ENCODE data around the gene RNF213. TPM values are rescaled to one million over a fixed set of nuclear protein-coding genes. Genes with fewer than 3 reads are reported as not detected.

RNF213 gene
- total RNA-seq, 2 experiments from 2014 or later = 787 to 849 TPM

GRCh38 chr17:80444644-80444979, 184.0 kb downstream of the RNF213 start:
- no peak for DNase-seq
- ChIA-PET POLR2A (no interaction called here), CTCF (no interaction called here)
- Mint-ChIP-seq H3K9me3 (no peaks in the 10 kb centered on the region), H3K4me3 (no peak overlapping the region), H3K36me3 (ENCODE audit: low read depth) (no peaks in the 10 kb centered on the region), H3K27ac (no peak overlapping the region), H3K27me3 (peaks cover 3% of the 10 kb centered on the region), H3K4me1 (no peaks in the 10 kb centered on the region)

GRCh38 chr17:80445007-80445725, 184.5 kb downstream of the RNF213 start:
- Mint-ChIP-seq H3K4me1 (no peaks in the 10 kb centered on the region), H3K27me3 (peaks cover 3% of the 10 kb centered on the region), H3K27ac (no peak overlapping the region), H3K36me3 (ENCODE audit: low read depth) (no peaks in the 10 kb centered on the region), H3K9me3 (no peaks in the 10 kb centered on the region), H3K4me3 (no peak overlapping the region)
- DNase-seq = no peak
- ChIA-PET POLR2A (interaction anchor here (1.5 kb wide), 1 partner anchor 9 kb away, joined by 3 read pairs; no protein-coding TSS in a partner anchor), CTCF (no interaction called here)

GRCh38 chr17:80445726-80446110, 185.1 kb downstream of the RNF213 start:
- peaks cover 3% of the 10 kb centered on the region for H3K27me3 Mint-ChIP-seq
- DNase-seq = no peak
- H3K36me3 Mint-ChIP-seq (ENCODE audit: low read depth) = no peaks in the 10 kb centered on the region
- no peaks in the 10 kb centered on the region for H3K9me3 Mint-ChIP-seq
- ChIA-PET POLR2A (interaction anchor here (1.5 kb wide), 1 partner anchor 9 kb away, joined by 3 read pairs; no protein-coding TSS in a partner anchor), CTCF (no interaction called here)
- H3K27ac Mint-ChIP-seq = no peak overlapping the region
- H3K4me3 Mint-ChIP-seq = no peak overlapping the region
- no peaks in the 10 kb centered on the region for H3K4me1 Mint-ChIP-seq

GRCh38 chr17:80446645-80447405, 186.2 kb downstream of the RNF213 start:
- no peaks in the 10 kb centered on the region for H3K9me3 Mint-ChIP-seq
- ChIA-PET CTCF (no interaction called here), POLR2A (no interaction called here)
- no peak overlapping the region for H3K27ac Mint-ChIP-seq
- DNase-seq = no peak
- peaks cover 3% of the 10 kb centered on the region for H3K27me3 Mint-ChIP-seq
- H3K36me3 Mint-ChIP-seq (ENCODE audit: low read depth) = no peaks in the 10 kb centered on the region
- H3K4me1 Mint-ChIP-seq = no peaks in the 10 kb centered on the region
- no peak overlapping the region for H3K4me3 Mint-ChIP-seq

GRCh38 chr17:80447790-80448189, 187.1 kb downstream of the RNF213 start:
- no peaks in the 10 kb centered on the region for H3K9me3 Mint-ChIP-seq
- no peaks in the 10 kb centered on the region for H3K36me3 Mint-ChIP-seq (ENCODE audit: low read depth)
- H3K27ac Mint-ChIP-seq = no peak overlapping the region
- ChIA-PET CTCF (no interaction called here), POLR2A (no interaction called here)
- peaks cover 2% of the 10 kb centered on the region for H3K27me3 Mint-ChIP-seq
- no peak overlapping the region for H3K4me3 Mint-ChIP-seq
- no peak for DNase-seq
- no peaks in the 10 kb centered on the region for H3K4me1 Mint-ChIP-seq

Other genes with a start within 250 kb of the RNF213 start
- under 1 TPM; 0.63 TPM for gene TBC1D16, start 225.0 kb upstream of the RNF213 start, total RNA-seq
- not detected for gene CCDC40, start 224.2 kb upstream of the RNF213 start, total RNA-seq
- gene GAA, start 159.3 kb upstream of the RNF213 start, total RNA-seq = 10 to 100 TPM; 16.0 to 18.7 TPM
- gene EIF4A3, start 113.7 kb upstream of the RNF213 start, total RNA-seq = 100 to 1,000 TPM; 109 to 115 TPM
- not detected for gene CARD14, start 90.8 kb upstream of the RNF213 start, total RNA-seq
- gene SGSH, start 40.5 kb upstream of the RNF213 start, total RNA-seq = 10 to 100 TPM; 56.5 to 61.1 TPM
- 10 to 100 TPM; 16.0 to 20.0 TPM for gene SLC26A11, start 40.4 kb upstream of the RNF213 start, total RNA-seq
- gene ENDOV, start 154.3 kb downstream of the RNF213 start, total RNA-seq = 10 to 100 TPM; 14.2 to 16.2 TPM
- gene NPTX1, start 215.8 kb downstream of the RNF213 start, total RNA-seq = 10 to 100 TPM in 1 of 2 experiments, 1 to 10 TPM in 1; 8.8 to 10.0 TPM

All from activated CD4-positive, alpha-beta memory T cell treated with anti-CD3 and anti-CD28 coated beads, Interleukin-2, amount 10 ng/mL, durations not matched to agents 7 days and 5 days (primary cell).